Stimulated activated CD4-positive, alpha-beta T cell treated with anti-CD3 and anti-CD28 coated beads, Interleukin-2, amount 100 ng/mL, for 4 hours (primary cell): ENCODE results near the gene TNNI2.
"Not testable (repeated sequence)": the region's sequence is repeated elsewhere in the genome, so short reads cannot be mapped to it uniquely, and the experiment has no call there.

Source experiments
- DNase-seq: peaks from one replicate; pipeline ENCODE4 v3.0.0-alpha.2; 2020; ENCODE audit warnings: low read depth

The TNNI2 gene

GRCh38 chr11:1838426-1839144, at the start of gene TNNI2:
Gene TNNI2 (plus strand): TSS chr11:1838981. CDS start chr11:1839697, 716 bp downstream.
- no peak for DNase-seq

GRCh38 chr11:1791912-1792311, 46.9 kb upstream of the TNNI2 start:
- no peak for DNase-seq

- no peak for DNase-seq
Measured at GRCh38 chr11:1792461-1792860, 46.3 kb upstream of the TNNI2 start.

GRCh38 chr11:1793081-1793480, 45.7 kb upstream of the TNNI2 start:
- DNase-seq, result no peak

GRCh38 chr11:1796413-1797011, 42.3 kb upstream of the TNNI2 start:
- no peak for DNase-seq

- DNase-seq, result no peak
Measured at GRCh38 chr11:1797391-1798125, 41.2 kb upstream of the TNNI2 start.

- DNase-seq, result no peak
Measured at GRCh38 chr11:1803246-1803645, 35.5 kb upstream of the TNNI2 start.

- not testable (repeated sequence) for DNase-seq
Measured at GRCh38 chr11:1803835-1804519, 34.8 kb upstream of the TNNI2 start.

- no peak for DNase-seq
Measured at GRCh38 chr11:1805525-1805924, 33.3 kb upstream of the TNNI2 start.

- DNase-seq, result no peak
Measured at GRCh38 chr11:1807264-1807995, 31.4 kb upstream of the TNNI2 start.

GRCh38 chr11:1810761-1811160, 28.0 kb upstream of the TNNI2 start:
- DNase-seq, result no peak

GRCh38 chr11:1812274-1812673, 26.5 kb upstream of the TNNI2 start:
- no peak for DNase-seq

- DNase-seq, result no peak
Measured at GRCh38 chr11:1812801-1813200, 26.0 kb upstream of the TNNI2 start.

- not testable (repeated sequence) for DNase-seq
Measured at GRCh38 chr11:1813356-1813755, 25.4 kb upstream of the TNNI2 start.

- no peak for DNase-seq
Measured at GRCh38 chr11:1814691-1815090, 24.1 kb upstream of the TNNI2 start.

GRCh38 chr11:1815311-1815710, 23.5 kb upstream of the TNNI2 start:
- DNase-seq, result no peak

- DNase-seq, result no peak
Measured at GRCh38 chr11:1815751-1816150, 23.0 kb upstream of the TNNI2 start.

- DNase-seq, result no peak
Measured at GRCh38 chr11:1817000-1817399, 21.8 kb upstream of the TNNI2 start.

- DNase-seq, result no peak
Measured at GRCh38 chr11:1817511-1817910, 21.3 kb upstream of the TNNI2 start.

GRCh38 chr11:1819074-1819473, 19.7 kb upstream of the TNNI2 start:
- DNase-seq, result no peak

- no peak for DNase-seq
Measured at GRCh38 chr11:1820463-1821325, 18.1 kb upstream of the TNNI2 start.
